Hepatocyte (in vitro differentiated cells): Measurements from ENCODE around the gene DNAJA3. TPM values are rescaled to one million over a fixed set of nuclear protein-coding genes. Genes with fewer than 3 reads are reported as not detected.

Source experiments
- DNase-seq: peaks from one replicate; pipeline ENCODE4 v3.0.0-alpha.2; 2016; ENCODE audit warnings: low spot score
- H2AFZ ChIP-seq: fragments of 200-600 bp; sonication (generic); 2 replicates; pipeline ENCODE4 v1.6.0; 2016; ENCODE audit warnings: antibody characterized with exemption, mild to moderate bottlenecking
- H3K27ac ChIP-seq: fragments of 200-600 bp; sonication (generic); 2 replicates; pipeline ENCODE4 v1.5.1; 2016; ENCODE audit warnings: mild to moderate bottlenecking
- H3K27me3 ChIP-seq: fragments of 200-600 bp; sonication (generic); 2 replicates; pipeline ENCODE4 v1.6.1; 2016
- H3K36me3 ChIP-seq: fragments of 200-600 bp; sonication (generic); replicated peaks from 2 replicates; pipeline ENCODE4 v1.5.1; 2016; ENCODE audit warnings: low read depth; ENCODE audit not compliant: insufficient read depth
- H3K4me1 ChIP-seq: fragments of 200-600 bp; sonication (generic); 2 replicates; pipeline ENCODE4 v1.5.1; 2016; ENCODE audit warnings: mild to moderate bottlenecking, moderate library complexity; ENCODE audit not compliant: insufficient read depth
- H3K4me2 ChIP-seq: fragments of 200-600 bp; sonication (generic); 2 replicates; pipeline ENCODE4 v1.6.0; 2016
- H3K4me3 ChIP-seq: fragments of 200-600 bp; sonication (generic); 2 replicates; pipeline ENCODE4 v1.5.1; 2016; ENCODE audit warnings: mild to moderate bottlenecking
- H3K79me2 ChIP-seq: fragments of 200-600 bp; sonication (generic); 2 replicates; pipeline ENCODE4 v1.6.0; 2017; ENCODE audit warnings: mild to moderate bottlenecking
- H3K9me2 ChIP-seq: fragments of 200-600 bp; sonication (generic); replicated peaks from 2 replicates; pipeline ENCODE4 v1.6.0; 2017; ENCODE audit warnings: mild to moderate bottlenecking; ENCODE audit not compliant: insufficient read depth
- H3K9me3 ChIP-seq: fragments of 200-600 bp; sonication (generic); 2 replicates; pipeline ENCODE4 v1.5.1; 2016; ENCODE audit warnings: low read depth, mild to moderate bottlenecking
- H4K20me1 ChIP-seq: fragments of 200-600 bp; sonication (generic); 2 replicates; pipeline ENCODE4 v1.6.0; 2016; ENCODE audit warnings: mild to moderate bottlenecking; ENCODE audit not compliant: insufficient read depth, poor library complexity, severe bottlenecking
- EZH2 ChIP-seq: fragments of 200-600 bp; sonication (generic); IDR thresholded peaks from 2 replicates; pipeline ENCODE4 v1.6.1; 2016; ENCODE audit warnings: antibody characterized with exemption, mild to moderate bottlenecking, borderline replicate concordance
- EZH2phosphoT487 ChIP-seq: fragments of 200-600 bp; sonication (generic); IDR thresholded peaks from one replicate; pipeline ENCODE4 v1.6.1; 2018; ENCODE audit warnings: antibody characterized with exemption, mild to moderate bottlenecking, low read depth, moderate library complexity; ENCODE audit not compliant: unreplicated experiment, severe bottlenecking
- WGBS: methylation state at CpG from one replicate; pipeline ENCODE4 v1.1.6; 2016; ENCODE audit warnings: low lambda C conversion rate; ENCODE audit errors: missing lambda C conversion rate; 5-methylcytosine and 5-hydroxymethylcytosine counted together
- polyA plus RNA-seq: library from polyadenylated mRNA; unstranded; fragments of >200 nt; fragmentation: Nextera tagmentation; extraction: Ambion mirVana; gene quantifications from 2 replicates; pipeline ENCODE4 v1.2.1, GENCODE V29; 2016
- total RNA-seq: library from RNA; depleted of rRNA; stranded (reverse); fragments of >200 nt; gene quantifications from 2 replicates; pipeline ENCODE4 v1.2.3, GENCODE V29; 2014
- TF ChIP-seq, protein P1 (sequence below): fragments of 200-600 bp; sonication (generic); IDR thresholded peaks from 2 replicates; pipeline ENCODE4 v1.5.1; 2016; ENCODE audit warnings: antibody characterized with exemption, mild to moderate bottlenecking; ENCODE audit not compliant: poor library complexity

DNAJA3 gene
- total and polyA plus RNA-seq, 2 experiments from 2014 or later, result 58.8 to 59.2 TPM

- Histone ChIP-seq H3K4me1 (peaks cover 58% of the 10 kb centered on the region), H3K27me3 (no peaks in the 10 kb centered on the region), H3K79me2 (no peaks in the 10 kb centered on the region), H3K4me3 (no peak overlapping the region), H4K20me1 (no peaks in the 10 kb centered on the region), H3K9me3 (no peaks in the 10 kb centered on the region), H3K4me2 (no peak overlapping the region), H2AFZ (no peak overlapping the region), H3K36me3 (no peaks in the 10 kb centered on the region), H3K27ac (no peak overlapping the region), H3K9me2 (no peaks in the 10 kb centered on the region)
- TF ChIP-seq, protein P1, sequence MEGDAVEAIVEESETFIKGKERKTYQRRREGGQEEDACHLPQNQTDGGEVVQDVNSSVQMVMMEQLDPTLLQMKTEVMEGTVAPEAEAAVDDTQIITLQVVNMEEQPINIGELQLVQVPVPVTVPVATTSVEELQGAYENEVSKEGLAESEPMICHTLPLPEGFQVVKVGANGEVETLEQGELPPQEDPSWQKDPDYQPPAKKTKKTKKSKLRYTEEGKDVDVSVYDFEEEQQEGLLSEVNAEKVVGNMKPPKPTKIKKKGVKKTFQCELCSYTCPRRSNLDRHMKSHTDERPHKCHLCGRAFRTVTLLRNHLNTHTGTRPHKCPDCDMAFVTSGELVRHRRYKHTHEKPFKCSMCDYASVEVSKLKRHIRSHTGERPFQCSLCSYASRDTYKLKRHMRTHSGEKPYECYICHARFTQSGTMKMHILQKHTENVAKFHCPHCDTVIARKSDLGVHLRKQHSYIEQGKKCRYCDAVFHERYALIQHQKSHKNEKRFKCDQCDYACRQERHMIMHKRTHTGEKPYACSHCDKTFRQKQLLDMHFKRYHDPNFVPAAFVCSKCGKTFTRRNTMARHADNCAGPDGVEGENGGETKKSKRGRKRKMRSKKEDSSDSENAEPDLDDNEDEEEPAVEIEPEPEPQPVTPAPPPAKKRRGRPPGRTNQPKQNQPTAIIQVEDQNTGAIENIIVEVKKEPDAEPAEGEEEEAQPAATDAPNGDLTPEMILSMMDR, result no peak
- TF ChIP-seq EZH2phosphoT487 (no peak), EZH2 (no peak)
- no peak for DNase-seq
- WGBS, result 96% methylated on average over 20 of the region's 20 CpGs
Observed at GRCh38 chr16:4387781-4388180, 37.9 kb upstream of the DNAJA3 start.

GRCh38 chr16:4388271-4389021 is 37.2 kb upstream of the DNAJA3 start:
- Histone ChIP-seq H3K27ac (peak overlapping the region; percentile 43), H3K9me3 (no peaks in the 10 kb centered on the region), H3K79me2 (no peaks in the 10 kb centered on the region), H3K4me1 (peaks cover 64% of the 10 kb centered on the region), H2AFZ (no peak overlapping the region), H3K4me2 (no peak overlapping the region), H3K27me3 (no peaks in the 10 kb centered on the region), H3K9me2 (no peaks in the 10 kb centered on the region), H3K4me3 (no peak overlapping the region), H3K36me3 (no peaks in the 10 kb centered on the region), H4K20me1 (no peaks in the 10 kb centered on the region)
- WGBS, result 82% methylated on average over 18 of the region's 19 CpGs
- DNase-seq, result no peak
- TF ChIP-seq EZH2 (no peak), EZH2phosphoT487 (no peak)
- TF ChIP-seq, protein P1, result no peak

DNA sequence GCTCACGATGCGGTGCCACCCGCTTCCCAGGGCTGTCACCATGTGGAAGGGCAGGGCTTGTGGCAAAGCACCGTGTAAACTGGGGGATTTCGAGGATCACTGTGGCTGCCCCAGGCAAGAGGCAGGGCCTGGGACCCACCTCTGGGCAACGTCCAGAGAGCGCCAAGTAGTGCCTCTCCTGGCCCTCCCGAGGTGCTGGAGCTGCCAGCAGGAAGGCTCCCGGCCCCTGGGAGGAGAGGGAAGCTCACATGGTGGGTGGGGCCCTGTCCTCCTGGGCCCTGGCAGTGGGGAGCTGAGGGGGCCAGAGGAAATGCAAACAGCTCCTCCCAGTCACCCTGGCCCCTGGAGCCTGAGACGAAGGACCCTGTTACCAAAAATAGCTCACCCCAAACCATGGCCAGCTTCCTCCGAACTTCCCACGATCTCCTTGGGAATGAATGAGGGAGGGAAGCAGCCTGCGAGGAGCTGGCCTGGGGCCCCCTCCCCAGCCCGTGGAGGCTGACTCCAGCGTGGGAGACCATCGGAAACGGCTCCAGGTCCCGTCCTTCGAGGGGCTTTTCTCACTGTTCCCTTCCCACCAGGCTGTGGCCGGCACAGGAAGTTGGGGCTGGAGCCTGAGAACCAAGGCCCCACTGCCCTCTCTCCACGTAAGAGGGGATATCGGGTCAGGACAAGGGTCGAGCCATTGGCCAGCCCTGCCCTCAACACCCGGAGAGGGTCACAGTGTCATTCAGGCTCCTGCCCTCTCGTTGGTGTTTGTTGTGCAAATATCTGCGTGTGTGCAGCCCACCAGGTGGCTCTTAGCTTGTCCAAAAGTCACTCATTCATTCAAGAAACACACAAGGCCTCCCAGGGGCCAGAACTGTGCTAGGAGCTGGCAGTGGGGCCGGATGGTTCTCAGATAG is 36.4 kb upstream of the DNAJA3 start:
- Histone ChIP-seq H4K20me1 (no peaks in the 10 kb centered on the region), H3K9me3 (no peaks in the 10 kb centered on the region), H3K36me3 (no peaks in the 10 kb centered on the region), H3K27ac (peak overlapping the region; percentile 43), H3K4me1 (peaks cover 62% of the 10 kb centered on the region), H3K27me3 (no peaks in the 10 kb centered on the region), H3K4me3 (no peak overlapping the region), H3K9me2 (no peaks in the 10 kb centered on the region), H3K79me2 (no peaks in the 10 kb centered on the region), H2AFZ (no peak overlapping the region), H3K4me2 (no peak overlapping the region)
- no peak for DNase-seq
- TF ChIP-seq, protein P1, result no peak
- TF ChIP-seq EZH2, result no peak
- TF ChIP-seq EZH2phosphoT487, result no peak
- whole genome bisulfite sequencing, result 60% methylated on average over 27 of the region's 27 CpGs
